Vagina (tissue), 2 donors: ENCODE measurements around the gene RASAL2. TPM values are rescaled to one million over a fixed set of nuclear protein-coding genes. Genes with fewer than 3 reads are reported as not detected.

Experiments
- DNase-seq, 2 donors: peaks; one replicate each; pipeline ENCODE4 v3.0.0-alpha.2; 2017; ENCODE audit errors: extremely low spot score in 2 of 2
- H3K27ac ChIP-seq: fragments of 200-600 bp; sonication (generic); one replicate; pipeline ENCODE4 v1.5.1; 2019
- H3K27me3 ChIP-seq: fragments of 200-600 bp; sonication (generic); one replicate; pipeline ENCODE4 v1.5.1; 2019
- H3K36me3 ChIP-seq, 2 donors: fragments of 200-600 bp; sonication (generic); one replicate each; pipeline ENCODE4 v1.5.1; 2017 to 2019
- H3K4me1 ChIP-seq: fragments of 200-600 bp; sonication (generic); one replicate; pipeline ENCODE4 v1.5.1; 2019
- H3K4me3 ChIP-seq, 2 donors: fragments of 200-600 bp; sonication (generic); 1 replicate in 1 of 2; 2 replicates in 1 of 2; pipeline ENCODE4 v1.5.1; 2016 to 2019
- H3K9me3 ChIP-seq: fragments of 200-600 bp; sonication (generic); one replicate; pipeline ENCODE4 v1.5.1; 2019
- POLR2A ChIP-seq, 2 donors: fragments of 450-650 bp; IDR thresholded peaks; one replicate each; pipeline ENCODE4 v1.6.1; 2017; ENCODE audit warnings: antibody characterized with exemption in 2 of 2, mild to moderate bottlenecking in 2 of 2, moderate library complexity in 2 of 2
- POLR2AphosphoS5 ChIP-seq, 2 donors: sonication (generic); formaldehyde crosslinking; IDR thresholded peaks; one replicate each; pipeline ENCODE4 v1.9.0; 2017; ENCODE audit warnings: antibody characterized with exemption in 2 of 2, mild to moderate bottlenecking in 2 of 2, low read depth in 1 of 2; ENCODE audit not compliant: insufficient read depth in 1 of 2
- intact Hi-C: fragments of 100-400 bp; cut with DNase I; formaldehyde crosslinking; loops from one replicate; pipeline ENCODE4 v1.15.1; 2023
- total RNA-seq: library from RNA; depleted of rRNA; stranded (reverse); fragments of >200 nt; gene quantifications from one replicate; pipeline ENCODE4 v1.2.3, GENCODE V29; 2016
- TF ChIP-seq, protein P1 (sequence below), 3 experiments: fragments of 450-650 bp in 2 of 3; fragments of 200-600 bp in 1 of 3; sonication (generic) in 1 of 3; IDR thresholded peaks; one replicate each; pipeline ENCODE4 v1.5.1; 2017 to 2019; ENCODE audit warnings: antibody characterized with exemption in 3 of 3, mild to moderate bottlenecking in 2 of 3, moderate library complexity in 2 of 3

The RASAL2 gene
- total RNA-seq, 1 donor from 2014 or later = 25.5 TPM

DNA sequence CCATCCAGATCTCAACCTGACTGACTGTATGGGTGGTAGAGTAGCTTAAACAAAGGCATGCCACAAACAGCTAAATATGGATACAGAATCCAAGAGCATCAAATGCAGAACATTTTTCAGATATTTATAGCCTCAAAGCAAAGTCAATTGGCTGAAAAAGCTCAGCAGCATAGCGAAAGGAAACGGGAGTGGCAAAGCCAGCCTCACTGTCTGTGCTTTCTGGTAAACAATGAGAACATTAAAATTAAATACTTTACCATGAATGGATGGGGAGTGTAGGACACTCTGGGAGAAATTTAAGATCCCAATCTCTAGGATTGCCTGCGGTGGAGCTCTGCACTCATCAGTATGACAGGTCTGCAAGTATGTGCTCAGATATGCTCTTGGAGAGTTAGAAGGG lies 4.4 kb downstream of the RASAL2 start:
- peaks cover 26% of the 10 kb centered on the region for H3K4me1 ChIP-seq
- intact Hi-C loops = loop anchor here (10.0 kb wide), 1 partner anchor 837 kb away; no protein-coding TSS in a partner anchor

GRCh38 chr1:178101266-178101630 lies 7.3 kb downstream of the RASAL2 start:
- no peak for TF ChIP-seq POLR2AphosphoS5 (IDR thresholded peaks at IDR 0.05; ENCODE audit: insufficient read depth in 1 of 2, low read depth in 1 of 2)
- TF ChIP-seq, protein P1, sequence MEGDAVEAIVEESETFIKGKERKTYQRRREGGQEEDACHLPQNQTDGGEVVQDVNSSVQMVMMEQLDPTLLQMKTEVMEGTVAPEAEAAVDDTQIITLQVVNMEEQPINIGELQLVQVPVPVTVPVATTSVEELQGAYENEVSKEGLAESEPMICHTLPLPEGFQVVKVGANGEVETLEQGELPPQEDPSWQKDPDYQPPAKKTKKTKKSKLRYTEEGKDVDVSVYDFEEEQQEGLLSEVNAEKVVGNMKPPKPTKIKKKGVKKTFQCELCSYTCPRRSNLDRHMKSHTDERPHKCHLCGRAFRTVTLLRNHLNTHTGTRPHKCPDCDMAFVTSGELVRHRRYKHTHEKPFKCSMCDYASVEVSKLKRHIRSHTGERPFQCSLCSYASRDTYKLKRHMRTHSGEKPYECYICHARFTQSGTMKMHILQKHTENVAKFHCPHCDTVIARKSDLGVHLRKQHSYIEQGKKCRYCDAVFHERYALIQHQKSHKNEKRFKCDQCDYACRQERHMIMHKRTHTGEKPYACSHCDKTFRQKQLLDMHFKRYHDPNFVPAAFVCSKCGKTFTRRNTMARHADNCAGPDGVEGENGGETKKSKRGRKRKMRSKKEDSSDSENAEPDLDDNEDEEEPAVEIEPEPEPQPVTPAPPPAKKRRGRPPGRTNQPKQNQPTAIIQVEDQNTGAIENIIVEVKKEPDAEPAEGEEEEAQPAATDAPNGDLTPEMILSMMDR (IDR thresholded peaks at IDR 0.05) = no peak
- no peak for TF ChIP-seq POLR2A (IDR thresholded peaks at IDR 0.05)
- no peak overlapping the region for H3K4me3 ChIP-seq
- peaks cover 12% of the 10 kb centered on the region for H3K4me1 ChIP-seq
- no peaks in the 10 kb centered on the region for H3K9me3 ChIP-seq
- H3K36me3 ChIP-seq = no peaks in the 10 kb centered on the region
- no peak overlapping the region for H3K27ac ChIP-seq
- DNase-seq = no peak
- no peaks in the 10 kb centered on the region for H3K27me3 ChIP-seq
- intact Hi-C loops = no loop called here

More for the DNA sequence above, 4.4 kb downstream of the RASAL2 start:
- Histone ChIP-seq H3K9me3 (no peaks in the 10 kb centered on the region), H3K27me3 (no peaks in the 10 kb centered on the region), H3K36me3 (no peaks in the 10 kb centered on the region), H3K4me3 (no peak overlapping the region), H3K27ac (no peak overlapping the region)
- DNase-seq = no peak
- TF ChIP-seq POLR2A (IDR thresholded peaks at IDR 0.05) (no peak), POLR2AphosphoS5 (IDR thresholded peaks at IDR 0.05; ENCODE audit: insufficient read depth in 1 of 2, low read depth in 1 of 2) (no peak)
- TF ChIP-seq, protein P1 (IDR thresholded peaks at IDR 0.05) = no peak

- Histone ChIP-seq H3K4me1 (peaks cover 12% of the 10 kb centered on the region), H3K36me3 (no peaks in the 10 kb centered on the region), H3K27ac (no peak overlapping the region), H3K4me3 (no peak overlapping the region), H3K27me3 (no peaks in the 10 kb centered on the region), H3K9me3 (no peaks in the 10 kb centered on the region)
- intact Hi-C loops = no loop called here
- TF ChIP-seq, protein P1 (IDR thresholded peaks at IDR 0.05) = no peak
- TF ChIP-seq POLR2AphosphoS5 (IDR thresholded peaks at IDR 0.05; ENCODE audit: insufficient read depth in 1 of 2, low read depth in 1 of 2) (no peak), POLR2A (IDR thresholded peaks at IDR 0.05) (no peak)
- no peak for DNase-seq
Observed at GRCh38 chr1:178101654-178102053, 7.8 kb downstream of the RASAL2 start.

- Histone ChIP-seq H3K36me3 (no peaks in the 10 kb centered on the region), H3K9me3 (no peaks in the 10 kb centered on the region), H3K4me3 (no peak overlapping the region), H3K27me3 (no peaks in the 10 kb centered on the region), H3K4me1 (peaks cover 12% of the 10 kb centered on the region), H3K27ac (no peak overlapping the region)
- DNase-seq = no peak
- intact Hi-C loops = no loop called here
- no peak for TF ChIP-seq POLR2A (IDR thresholded peaks at IDR 0.05)
- TF ChIP-seq, protein P1 (IDR thresholded peaks at IDR 0.05) = no peak
- no peak for TF ChIP-seq POLR2AphosphoS5 (IDR thresholded peaks at IDR 0.05; ENCODE audit: insufficient read depth in 1 of 2, low read depth in 1 of 2)
Observed at GRCh38 chr1:178102218-178102617, 8.3 kb downstream of the RASAL2 start.

DNA sequence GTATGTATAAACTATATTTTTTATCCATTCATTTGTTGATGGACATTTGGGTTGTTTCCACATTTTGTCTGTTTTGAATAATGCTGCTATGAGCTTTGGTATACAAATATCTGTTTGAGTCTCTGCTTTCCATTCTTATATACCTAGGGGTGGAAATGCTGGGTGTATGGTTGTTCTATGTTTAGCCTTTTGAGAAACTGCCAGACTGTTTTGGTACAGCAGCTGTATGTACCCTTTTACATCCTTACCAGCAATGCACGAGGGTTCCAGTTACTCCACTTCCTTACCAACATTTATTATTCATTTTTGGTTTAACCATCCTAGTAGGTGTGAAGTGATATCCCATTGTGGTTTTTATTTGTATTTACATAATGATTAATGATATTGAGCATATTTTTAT lies 13.9 kb downstream of the RASAL2 start:
- Histone ChIP-seq H3K4me1 (no peaks in the 10 kb centered on the region), H3K9me3 (no peaks in the 10 kb centered on the region), H3K4me3 (no peak overlapping the region), H3K27ac (no peak overlapping the region), H3K27me3 (no peaks in the 10 kb centered on the region), H3K36me3 (no peaks in the 10 kb centered on the region)
- TF ChIP-seq, protein P1 (IDR thresholded peaks at IDR 0.05) = no peak
- no peak for TF ChIP-seq POLR2AphosphoS5 (IDR thresholded peaks at IDR 0.05; ENCODE audit: insufficient read depth in 1 of 2, low read depth in 1 of 2)
- no peak for TF ChIP-seq POLR2A (IDR thresholded peaks at IDR 0.05)
- no peak for DNase-seq
- intact Hi-C loops = no loop called here
